Tibial nerve (tissue), 4 donors: ENCODE results near the gene RAB11FIP3. TPM values are rescaled to one million over a fixed set of nuclear protein-coding genes. Genes with fewer than 3 reads are reported as not detected.

Experiments used
- DNase-seq, 2 donors: peaks; one replicate each; pipeline ENCODE4 v3.0.0-alpha.2; 2019; ENCODE audit warnings: low spot score in 2 of 2
- H3K27ac ChIP-seq, 4 donors: fragments of 200-600 bp; sonication (generic) in 3 of 4; one replicate each; pipeline ENCODE4 v1.5.1; 2017 to 2019; ENCODE audit warnings: mild to moderate bottlenecking in 1 of 4
- H3K27me3 ChIP-seq, 2 donors: fragments of 200-600 bp; sonication (generic) in 1 of 2; one replicate each; pipeline versions ENCODE4 v1.5.1 to v1.6.0; 2017 to 2019
- H3K36me3 ChIP-seq, 3 donors: fragments of 200-600 bp; sonication (generic); one replicate each; pipeline ENCODE4 v1.5.1; 2018 to 2019
- H3K4me1 ChIP-seq, 4 donors: fragments of 200-600 bp; sonication (generic) in 3 of 4; one replicate each; pipeline ENCODE4 v1.5.1; 2017 to 2019
- H3K4me3 ChIP-seq, 4 donors: fragments of 200-600 bp; sonication (generic) in 3 of 4; one replicate each; pipeline ENCODE4 v1.5.1; 2017 to 2019; ENCODE audit warnings: mild to moderate bottlenecking in 1 of 4, moderate library complexity in 1 of 4
- H3K9me3 ChIP-seq, 4 donors: fragments of 200-600 bp; sonication (generic) in 3 of 4; one replicate each; pipeline ENCODE4 v1.5.1; 2017 to 2019
- EP300 ChIP-seq, 2 donors: sonication (generic); formaldehyde crosslinking; IDR thresholded peaks; one replicate each; pipeline ENCODE4 v1.6.1; 2017; ENCODE audit warnings: antibody characterized with exemption in 2 of 2, mild to moderate bottlenecking in 1 of 2
- POLR2A ChIP-seq, 2 donors: fragments of 450-650 bp; IDR thresholded peaks; one replicate each; pipeline ENCODE4 v1.6.1; 2017; ENCODE audit warnings: antibody characterized with exemption in 2 of 2, mild to moderate bottlenecking in 2 of 2, moderate library complexity in 2 of 2
- WGBS, 2 donors: methylation state at CpG; one replicate each; pipeline ENCODE4 v1.1.5; 2018; 5-methylcytosine and 5-hydroxymethylcytosine counted together
- total RNA-seq, 4 donors: library from RNA; depleted of rRNA; stranded (reverse); fragments of >200 nt; gene quantifications; one replicate each; pipeline ENCODE4 v1.1.0, GENCODE V29; 2016
- TF ChIP-seq, protein P1 (sequence below), 5 experiments: fragments of 200-600 bp in 3 of 5; fragments of 450-650 bp in 2 of 5; sonication (generic) in 3 of 5; IDR thresholded peaks; one replicate each; pipeline ENCODE4 v1.5.1; 2016 to 2019; ENCODE audit warnings: antibody characterized with exemption in 5 of 5, mild to moderate bottlenecking in 3 of 5, moderate library complexity in 2 of 5

RAB11FIP3 gene
- total RNA-seq, 4 donors from 2014 or later = 30.2 to 128 (median 54.6) TPM

DNA sequence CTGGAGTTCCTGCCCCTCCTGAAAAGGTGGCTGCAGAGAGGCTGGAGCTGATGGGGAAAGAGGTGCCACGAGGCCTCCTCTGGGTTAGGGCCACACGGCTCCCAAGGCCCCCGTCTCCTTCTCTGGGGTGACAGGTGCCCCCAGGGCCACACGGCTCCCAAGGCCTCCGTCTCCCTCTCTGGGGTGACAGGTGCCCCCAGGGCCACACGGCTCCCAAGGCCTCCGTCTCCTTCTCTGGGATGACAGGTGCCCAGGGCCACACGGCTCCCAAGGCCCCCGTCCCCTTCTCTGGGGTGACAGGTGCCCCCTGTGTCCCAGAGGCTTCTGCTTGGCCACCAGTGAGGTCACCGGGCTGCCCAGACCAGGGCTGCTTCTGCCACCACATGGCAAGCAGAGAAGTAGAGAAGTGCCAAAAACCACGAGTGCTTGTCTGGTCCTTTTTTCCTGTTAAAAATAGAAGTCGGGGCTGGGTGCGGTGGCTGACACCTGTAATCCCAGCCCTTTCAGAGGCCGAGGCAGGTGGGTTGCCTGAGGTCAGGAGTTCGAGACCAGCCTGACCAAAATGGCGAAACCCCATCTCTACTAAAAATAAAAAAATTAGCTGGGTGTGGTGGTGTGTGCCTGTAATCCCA lies 106.2 kb downstream of the RAB11FIP3 start:
- no peak for DNase-seq
- TF ChIP-seq, protein P1, sequence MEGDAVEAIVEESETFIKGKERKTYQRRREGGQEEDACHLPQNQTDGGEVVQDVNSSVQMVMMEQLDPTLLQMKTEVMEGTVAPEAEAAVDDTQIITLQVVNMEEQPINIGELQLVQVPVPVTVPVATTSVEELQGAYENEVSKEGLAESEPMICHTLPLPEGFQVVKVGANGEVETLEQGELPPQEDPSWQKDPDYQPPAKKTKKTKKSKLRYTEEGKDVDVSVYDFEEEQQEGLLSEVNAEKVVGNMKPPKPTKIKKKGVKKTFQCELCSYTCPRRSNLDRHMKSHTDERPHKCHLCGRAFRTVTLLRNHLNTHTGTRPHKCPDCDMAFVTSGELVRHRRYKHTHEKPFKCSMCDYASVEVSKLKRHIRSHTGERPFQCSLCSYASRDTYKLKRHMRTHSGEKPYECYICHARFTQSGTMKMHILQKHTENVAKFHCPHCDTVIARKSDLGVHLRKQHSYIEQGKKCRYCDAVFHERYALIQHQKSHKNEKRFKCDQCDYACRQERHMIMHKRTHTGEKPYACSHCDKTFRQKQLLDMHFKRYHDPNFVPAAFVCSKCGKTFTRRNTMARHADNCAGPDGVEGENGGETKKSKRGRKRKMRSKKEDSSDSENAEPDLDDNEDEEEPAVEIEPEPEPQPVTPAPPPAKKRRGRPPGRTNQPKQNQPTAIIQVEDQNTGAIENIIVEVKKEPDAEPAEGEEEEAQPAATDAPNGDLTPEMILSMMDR (IDR thresholded peaks at IDR 0.05) = no peak
- TF ChIP-seq POLR2A (IDR thresholded peaks at IDR 0.05) (no peak), EP300 (IDR thresholded peaks at IDR 0.05) (no peak)
- WGBS, 2 donors = 90 to 93% methylated on average over 14 to 16 of the region's 16 CpGs

DNA sequence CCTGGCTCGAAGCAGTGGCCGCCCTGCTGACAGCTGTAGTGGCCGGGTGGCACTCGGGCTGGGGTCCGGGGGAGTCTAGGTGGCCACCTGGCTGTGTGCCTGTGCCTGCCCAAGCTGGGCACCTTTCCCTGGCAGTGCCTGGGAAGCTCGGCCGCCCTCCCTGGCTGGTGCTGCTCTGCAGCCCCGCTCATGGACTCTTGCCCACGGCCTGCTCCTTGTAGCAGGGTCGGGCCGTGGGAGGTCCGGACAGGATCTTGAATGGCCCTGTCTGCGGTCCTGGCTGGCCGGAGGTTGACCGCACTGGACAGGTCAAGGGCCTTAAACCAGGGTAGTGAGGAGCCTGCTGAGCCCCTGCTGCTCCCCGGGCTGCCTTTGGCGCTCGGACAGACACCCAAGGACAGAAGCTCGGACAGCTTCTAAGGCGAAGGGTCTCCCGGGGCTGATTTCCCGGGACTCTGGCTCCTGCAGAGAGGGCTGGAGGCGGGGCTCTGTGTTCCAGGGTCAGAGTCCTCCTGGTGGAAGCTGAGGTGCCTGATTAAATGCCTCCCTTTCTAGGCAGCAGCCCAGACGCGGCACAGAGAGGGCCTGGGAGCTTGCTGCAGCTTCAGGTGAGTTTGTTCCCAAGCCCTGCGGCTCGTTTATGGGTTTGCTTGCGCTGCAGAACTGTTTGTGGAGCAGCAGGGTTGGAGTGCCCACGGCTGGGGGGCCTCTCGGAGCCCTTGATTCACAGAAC lies 108.1 kb downstream of the RAB11FIP3 start:
- no peak for TF ChIP-seq EP300 (IDR thresholded peaks at IDR 0.05)
- TF ChIP-seq, protein P1 (IDR thresholded peaks at IDR 0.05) = no peak
- Histone ChIP-seq H3K4me3 (no peak overlapping the region), H3K27ac (peak overlapping the region in 1 of 4 donors; percentile 64), H3K4me1 (peaks cover 0 to 41% (median 14%) of the 10 kb centered on the region in 4 donors), H3K9me3 (no peaks in the 10 kb centered on the region), H3K27me3 (no peaks in the 10 kb centered on the region), H3K36me3 (peaks cover 0 to 45% (median 0%) of the 10 kb centered on the region in 3 donors)
- WGBS, 2 donors = 67 to 79% methylated on average over 24 to 25 of the region's 30 CpGs
- DNase-seq = no peak

More for the DNA sequence above, 106.2 kb downstream of the RAB11FIP3 start:
- peaks cover 0 to 26% (median 0%) of the 10 kb centered on the region in 3 donors for H3K36me3 ChIP-seq
- no peaks in the 10 kb centered on the region for H3K9me3 ChIP-seq
- no peaks in the 10 kb centered on the region for H3K27me3 ChIP-seq
- no peak overlapping the region for H3K27ac ChIP-seq
- peaks cover 0 to 48% (median 18%) of the 10 kb centered on the region in 4 donors for H3K4me1 ChIP-seq
- H3K4me3 ChIP-seq = no peak overlapping the region

DNA sequence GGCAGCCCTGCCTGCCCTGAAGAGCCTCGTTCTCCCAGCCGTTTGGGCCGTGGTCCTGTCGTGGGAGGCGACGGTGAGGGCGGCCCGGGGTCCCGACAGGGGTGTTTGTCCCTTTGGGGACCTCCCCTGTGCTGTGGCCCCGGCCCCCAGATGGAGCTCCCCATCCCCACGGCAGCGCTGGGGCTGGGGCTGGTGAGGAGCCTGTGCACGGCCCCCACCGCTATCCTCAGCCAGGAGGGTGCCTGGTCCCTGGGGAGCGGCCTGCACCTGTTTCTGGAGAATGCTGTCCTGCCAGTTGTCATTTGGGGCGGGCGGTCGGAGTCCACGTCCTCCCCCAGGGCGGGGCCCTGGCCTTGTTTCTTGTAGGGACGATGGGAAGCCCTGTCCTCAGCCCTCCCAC lies 108.7 kb downstream of the RAB11FIP3 start:
- Histone ChIP-seq H3K27ac (peak overlapping the region in 1 of 4 donors; percentile 64), H3K4me1 (peaks cover 0 to 35% (median 9%) of the 10 kb centered on the region in 4 donors), H3K9me3 (no peaks in the 10 kb centered on the region), H3K27me3 (no peaks in the 10 kb centered on the region), H3K36me3 (peaks cover 0 to 51% (median 0%) of the 10 kb centered on the region in 3 donors), H3K4me3 (no peak overlapping the region)
- WGBS, 2 donors = 66 to 73% methylated on average over 12 to 18 of the region's 21 CpGs
- DNase-seq = no peak
- TF ChIP-seq, protein P1 (IDR thresholded peaks at IDR 0.05) = no peak
- TF ChIP-seq POLR2A (IDR thresholded peaks at IDR 0.05) (no peak), EP300 (IDR thresholded peaks at IDR 0.05) (no peak)

DNA sequence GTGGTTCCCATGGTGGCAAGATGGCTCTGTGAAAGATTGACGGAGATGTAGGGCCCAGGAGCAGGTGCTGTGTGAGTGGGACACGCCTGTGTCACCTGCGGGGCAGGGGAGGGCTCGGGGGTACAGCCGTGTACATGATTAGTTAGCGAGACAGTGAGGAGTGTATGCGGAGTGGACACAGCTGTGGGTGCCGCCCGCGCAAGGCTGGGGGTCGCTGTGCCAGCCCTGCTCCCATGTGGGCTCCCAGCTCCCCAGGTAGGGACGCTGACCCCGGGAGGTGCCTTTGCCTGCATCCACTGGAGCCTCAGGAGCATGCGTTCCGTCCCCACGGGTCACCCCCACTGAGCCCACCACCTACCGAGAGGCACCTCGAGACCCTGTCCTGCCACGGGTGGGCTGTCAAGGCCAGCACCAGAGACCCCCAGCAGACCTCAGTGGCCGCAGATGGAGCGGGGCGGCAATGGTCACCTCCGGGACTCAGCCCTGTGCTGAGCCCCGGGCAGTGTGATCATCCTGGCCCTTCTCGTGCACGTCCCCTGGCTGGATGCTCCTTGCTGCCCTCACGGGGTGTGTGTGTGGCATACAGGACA lies 109.5 kb downstream of the RAB11FIP3 start:
- H3K9me3 ChIP-seq = no peaks in the 10 kb centered on the region
- H3K27me3 ChIP-seq = no peaks in the 10 kb centered on the region
- 88 to 89% methylated on average over 13 to 27 of the region's 27 CpGs for WGBS, 2 donors
- peaks cover 0 to 59% (median 0%) of the 10 kb centered on the region in 3 donors for H3K36me3 ChIP-seq
- DNase-seq = no peak
- H3K4me1 ChIP-seq = peaks cover 0 to 27% (median under 1%) of the 10 kb centered on the region in 4 donors
- H3K27ac ChIP-seq = peak overlapping the region in 1 of 4 donors; percentile 64
- H3K4me3 ChIP-seq = no peak overlapping the region
- TF ChIP-seq, protein P1 (IDR thresholded peaks at IDR 0.05) = no peak
- no peak for TF ChIP-seq POLR2A (IDR thresholded peaks at IDR 0.05)
- no peak for TF ChIP-seq EP300 (IDR thresholded peaks at IDR 0.05)
